GM12874 (cell line): Measurements from ENCODE around the gene RNASE9.

Source experiments
- TF ChIP-seq, protein P1 (sequence below): IDR thresholded peaks from 2 replicates; pipeline ENCODE4 v1.5.1; 2011; ENCODE audit warnings: low read depth, mild to moderate bottlenecking, control low read depth, low read length, moderate library complexity; ENCODE audit not compliant: insufficient read depth

RNASE9 gene

DNA sequence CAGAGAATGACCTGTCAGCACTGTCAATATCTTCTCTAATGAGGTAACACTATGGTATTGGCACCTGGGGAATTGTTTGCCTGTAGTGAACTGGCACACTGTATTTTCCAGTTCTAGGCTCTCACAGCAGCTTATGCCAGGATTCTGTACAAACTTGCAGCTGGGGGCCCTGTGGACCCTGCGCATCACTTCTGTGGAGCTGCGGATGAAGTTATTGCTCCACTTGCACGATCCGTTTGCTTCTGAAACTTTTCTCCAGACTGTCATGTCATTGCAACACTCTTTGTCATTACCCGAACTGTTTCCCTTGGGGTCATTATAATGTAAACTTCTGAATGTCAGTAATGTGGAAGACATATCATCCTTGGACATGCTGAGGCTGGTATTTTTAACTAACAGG lies 23.1 kb upstream of the RNASE9 start:
- TF ChIP-seq, protein P1, sequence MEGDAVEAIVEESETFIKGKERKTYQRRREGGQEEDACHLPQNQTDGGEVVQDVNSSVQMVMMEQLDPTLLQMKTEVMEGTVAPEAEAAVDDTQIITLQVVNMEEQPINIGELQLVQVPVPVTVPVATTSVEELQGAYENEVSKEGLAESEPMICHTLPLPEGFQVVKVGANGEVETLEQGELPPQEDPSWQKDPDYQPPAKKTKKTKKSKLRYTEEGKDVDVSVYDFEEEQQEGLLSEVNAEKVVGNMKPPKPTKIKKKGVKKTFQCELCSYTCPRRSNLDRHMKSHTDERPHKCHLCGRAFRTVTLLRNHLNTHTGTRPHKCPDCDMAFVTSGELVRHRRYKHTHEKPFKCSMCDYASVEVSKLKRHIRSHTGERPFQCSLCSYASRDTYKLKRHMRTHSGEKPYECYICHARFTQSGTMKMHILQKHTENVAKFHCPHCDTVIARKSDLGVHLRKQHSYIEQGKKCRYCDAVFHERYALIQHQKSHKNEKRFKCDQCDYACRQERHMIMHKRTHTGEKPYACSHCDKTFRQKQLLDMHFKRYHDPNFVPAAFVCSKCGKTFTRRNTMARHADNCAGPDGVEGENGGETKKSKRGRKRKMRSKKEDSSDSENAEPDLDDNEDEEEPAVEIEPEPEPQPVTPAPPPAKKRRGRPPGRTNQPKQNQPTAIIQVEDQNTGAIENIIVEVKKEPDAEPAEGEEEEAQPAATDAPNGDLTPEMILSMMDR: no peak

DNA sequence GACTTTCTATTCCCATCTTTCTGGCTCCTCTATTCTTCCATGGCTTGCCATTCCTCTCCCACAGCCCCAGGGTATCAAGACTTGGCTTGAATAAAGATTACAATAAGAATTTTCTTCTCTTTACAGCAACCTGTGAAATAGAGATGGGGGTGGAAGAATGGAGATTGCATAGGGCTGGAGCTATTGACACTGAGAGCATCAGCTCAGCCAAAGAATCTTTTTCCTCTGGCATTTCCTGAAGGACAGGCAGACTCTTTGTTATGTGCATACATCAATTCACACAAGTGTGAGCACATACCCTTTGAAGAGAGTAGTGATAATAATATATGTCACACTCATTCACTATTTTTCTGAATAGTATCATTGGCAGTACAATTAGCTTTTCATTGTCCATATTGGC lies 22.3 kb upstream of the RNASE9 start:
- TF ChIP-seq, protein P1: no peak

DNA sequence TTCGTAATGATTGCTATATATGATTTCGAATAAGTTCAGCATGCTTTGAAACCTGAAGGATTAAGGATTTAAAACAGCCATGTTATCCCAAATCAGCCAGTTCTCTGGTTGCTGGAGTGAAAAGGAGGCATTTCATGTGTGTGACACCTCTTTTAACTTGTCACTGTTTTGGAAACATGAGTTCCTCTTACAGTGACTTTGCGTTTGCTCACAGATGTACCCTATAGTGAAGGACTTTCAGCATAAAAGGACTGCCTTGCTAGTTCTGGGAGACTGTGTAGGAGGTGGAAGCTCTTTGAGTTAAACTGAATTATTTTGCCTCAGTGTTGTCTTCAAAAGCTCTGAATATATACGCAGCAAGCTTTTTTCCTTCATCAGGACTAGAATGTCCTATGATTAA lies 19.4 kb upstream of the RNASE9 start:
- TF ChIP-seq, protein P1: no peak

DNA sequence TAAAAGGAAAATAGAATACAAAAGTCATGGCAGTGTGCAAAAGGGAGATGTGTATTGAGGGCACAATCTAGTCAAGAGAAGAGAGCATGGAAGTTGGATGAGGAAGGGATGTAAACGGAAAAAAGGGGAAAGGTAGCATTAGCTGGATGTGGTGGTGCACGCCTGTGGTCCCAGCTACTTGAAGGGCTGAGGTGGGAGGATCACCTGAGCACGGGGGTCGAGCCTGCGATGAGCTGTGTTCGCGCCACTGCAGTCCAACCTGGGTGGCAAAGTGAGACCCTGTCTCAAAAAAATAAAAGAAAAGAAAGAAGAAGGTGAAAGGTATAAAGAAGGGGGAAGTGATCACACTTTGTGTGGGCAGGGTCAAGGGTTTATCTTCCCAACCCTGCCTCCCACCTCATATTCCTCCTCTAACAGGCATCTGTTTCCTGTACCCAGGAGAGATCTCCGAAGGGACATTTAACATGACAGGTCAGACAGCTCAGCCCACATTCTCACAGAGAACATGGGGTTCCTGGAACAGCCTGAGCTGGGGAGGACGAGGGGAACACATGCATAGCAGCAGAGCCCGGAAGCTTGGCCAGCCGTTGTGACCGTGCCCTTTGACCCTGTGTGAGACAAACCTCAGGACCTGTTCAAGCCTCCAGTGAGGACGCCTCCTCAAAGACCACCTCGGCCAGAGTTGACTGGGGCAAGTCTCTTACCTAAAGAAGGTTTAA lies 18.1 kb upstream of the RNASE9 start:
- TF ChIP-seq, protein P1: no peak

DNA sequence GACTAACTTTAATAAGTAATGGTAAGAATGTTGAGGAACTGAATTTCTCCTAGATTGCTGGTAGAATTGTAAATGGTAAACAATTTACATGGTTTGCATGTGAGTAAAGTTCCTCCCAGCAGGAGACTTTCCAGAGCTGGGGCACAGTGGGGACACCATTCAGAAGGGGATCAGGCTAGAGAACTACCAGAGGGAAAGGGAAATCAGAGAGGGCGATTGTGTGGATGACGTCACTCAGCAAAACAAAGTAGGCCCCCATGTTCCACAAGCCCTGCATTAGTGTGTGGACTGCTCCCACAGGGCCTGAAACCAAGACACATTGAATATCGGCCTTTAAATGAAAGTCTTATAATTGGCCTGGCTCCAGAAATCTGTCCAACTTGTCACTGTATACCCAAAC lies 17.5 kb upstream of the RNASE9 start:
- TF ChIP-seq, protein P1: no peak

DNA sequence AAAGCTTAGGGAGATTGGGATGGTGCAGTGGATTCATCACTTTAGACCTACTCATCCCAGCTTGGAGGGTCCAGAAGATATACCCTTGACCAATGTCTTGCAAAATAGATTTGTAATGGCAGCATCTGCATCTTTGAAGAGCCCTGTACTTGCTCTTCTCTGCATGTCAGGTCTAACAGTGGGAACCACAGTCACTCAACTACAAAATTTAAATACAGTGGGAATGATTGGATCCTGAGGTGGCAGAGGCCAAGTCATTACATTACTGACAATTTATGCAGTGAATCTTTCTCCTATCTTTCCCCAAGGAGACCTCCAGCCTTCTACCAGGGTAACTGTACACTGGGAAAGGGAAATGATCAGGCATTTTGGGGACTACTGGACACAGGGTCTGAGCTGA lies 8.2 kb upstream of the RNASE9 start:
- TF ChIP-seq, protein P1: no peak

DNA sequence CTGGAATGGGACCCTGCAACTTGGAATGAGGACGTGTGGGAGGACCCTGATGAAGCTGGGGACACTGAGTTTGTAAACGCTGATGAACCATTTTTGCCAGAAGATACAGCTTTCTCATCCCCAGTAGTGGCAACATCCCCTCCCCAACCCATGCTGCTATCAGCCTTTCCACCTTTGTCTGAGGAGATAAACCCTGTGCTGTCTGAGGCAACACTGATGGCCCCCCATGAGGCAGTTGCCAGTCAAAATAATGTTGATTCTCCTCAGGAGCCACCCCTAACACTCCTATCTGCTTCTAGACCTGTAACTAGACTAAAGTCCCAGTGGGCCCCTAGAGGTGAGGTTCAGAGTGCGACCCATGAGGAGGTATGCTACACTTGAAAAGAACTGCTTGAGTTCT lies 7.5 kb upstream of the RNASE9 start:
- TF ChIP-seq, protein P1: no peak

DNA sequence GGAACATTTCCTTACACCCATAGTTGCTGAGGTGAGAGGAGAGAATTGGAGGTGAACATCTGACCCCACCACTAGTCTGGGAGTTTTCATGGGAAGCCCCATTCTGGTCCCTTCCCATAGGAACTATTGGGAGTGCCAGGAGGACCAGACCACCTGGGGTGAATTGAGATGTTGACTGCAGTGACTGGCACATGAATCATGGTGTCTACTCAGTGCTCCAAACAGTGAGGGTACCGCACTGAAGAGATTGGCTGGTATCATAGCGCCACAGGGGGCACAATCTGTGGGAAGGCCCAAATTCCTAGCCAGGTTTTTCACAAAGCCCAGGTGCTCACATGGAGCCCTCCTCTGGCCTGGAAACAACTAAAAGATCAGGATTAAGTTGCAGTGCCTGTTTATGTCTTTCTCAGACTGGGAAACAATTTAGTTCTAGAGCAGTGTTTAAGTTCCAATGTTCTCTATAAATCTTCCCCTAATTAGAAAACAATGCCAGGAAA lies 3.7 kb upstream of the RNASE9 start:
- TF ChIP-seq, protein P1: no peak
